GM19452 (cell line): ENCODE measurements around the gene MRGPRE.
"Not testable (repeated sequence)": the region's sequence is repeated elsewhere in the genome, so short reads cannot be mapped to it uniquely, and the experiment has no call there.

Experiments
- ATAC-seq: cut with Tn5 transposase; IDR thresholded peaks from one replicate; pipeline ENCODE4 v1.9.1; 2021; ENCODE audit not compliant: unreplicated experiment

MRGPRE gene, protein sequence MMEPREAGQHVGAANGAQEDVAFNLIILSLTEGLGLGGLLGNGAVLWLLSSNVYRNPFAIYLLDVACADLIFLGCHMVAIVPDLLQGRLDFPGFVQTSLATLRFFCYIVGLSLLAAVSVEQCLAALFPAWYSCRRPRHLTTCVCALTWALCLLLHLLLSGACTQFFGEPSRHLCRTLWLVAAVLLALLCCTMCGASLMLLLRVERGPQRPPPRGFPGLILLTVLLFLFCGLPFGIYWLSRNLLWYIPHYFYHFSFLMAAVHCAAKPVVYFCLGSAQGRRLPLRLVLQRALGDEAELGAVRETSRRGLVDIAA

DNA sequence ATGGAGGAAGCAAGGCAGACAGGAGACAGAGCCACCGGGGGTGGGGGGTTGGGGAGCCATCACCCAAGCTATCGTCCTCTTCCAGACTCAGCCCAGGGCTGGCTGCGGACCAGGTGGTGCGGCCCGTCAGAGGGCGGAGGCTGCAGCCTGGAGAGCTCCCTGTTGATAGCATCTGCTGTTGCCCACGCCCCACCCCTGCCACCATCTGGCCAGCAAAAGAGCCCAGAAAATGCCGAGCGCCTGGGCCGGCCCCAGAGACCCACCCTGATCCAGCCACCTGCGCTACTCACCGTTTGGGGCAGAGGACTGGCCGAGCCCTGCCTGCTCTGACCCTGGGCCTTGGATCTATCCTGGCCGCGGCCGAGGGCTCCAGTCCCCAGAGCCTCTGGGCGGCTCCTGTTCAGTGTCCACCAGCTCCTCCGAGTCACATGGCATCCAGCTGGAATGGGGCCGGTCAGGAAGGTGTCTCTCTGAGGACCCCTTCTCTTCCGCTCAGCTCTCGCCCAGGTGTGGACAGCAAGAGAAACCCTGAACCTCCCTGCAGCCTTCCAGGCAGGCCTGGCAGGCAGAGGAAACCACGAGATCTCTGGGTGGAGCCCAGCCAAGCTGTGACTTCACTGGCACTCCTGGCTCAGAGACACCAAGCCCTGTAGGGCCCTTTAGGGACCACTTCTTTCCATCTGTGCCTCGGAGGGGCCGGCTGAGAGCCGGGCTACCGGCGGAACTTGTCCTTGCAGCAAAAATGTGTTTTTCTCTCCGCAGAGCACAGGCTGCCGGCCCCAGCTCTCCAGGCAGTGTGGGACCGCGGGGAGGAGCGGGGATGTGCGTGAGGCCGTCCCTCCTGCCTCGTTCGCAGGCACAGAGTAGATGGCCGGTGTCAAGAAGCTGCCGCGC is at the start of gene MRGPRE:
Gene MRGPRE, minus strand, starts transcription at position 567 of the 894 bp plus-strand sequence. CDS start 3,618 bp downstream, outside the sequence.
- ATAC-seq = no peak

DNA sequence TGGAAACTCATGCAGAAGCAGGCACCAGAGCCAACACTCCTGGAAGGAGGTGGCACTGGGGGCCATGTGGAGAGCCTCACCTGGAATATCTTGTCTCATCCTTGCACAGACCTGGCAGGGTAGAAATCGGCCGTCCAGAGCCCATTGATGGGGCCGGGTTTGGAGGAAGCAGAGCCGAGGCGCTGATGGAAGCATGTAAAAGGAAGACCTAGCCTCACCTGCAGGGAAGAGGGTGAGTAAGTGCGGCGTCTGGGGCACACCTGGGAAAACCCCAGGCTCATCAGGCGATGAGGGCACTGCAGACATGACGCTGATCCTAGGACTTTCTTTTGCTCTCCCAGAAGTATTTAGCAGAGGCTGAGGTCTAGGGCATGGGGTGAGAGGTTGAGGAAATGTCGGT is 48.9 kb upstream of the MRGPRE start:
- ATAC-seq = not testable (repeated sequence)

DNA sequence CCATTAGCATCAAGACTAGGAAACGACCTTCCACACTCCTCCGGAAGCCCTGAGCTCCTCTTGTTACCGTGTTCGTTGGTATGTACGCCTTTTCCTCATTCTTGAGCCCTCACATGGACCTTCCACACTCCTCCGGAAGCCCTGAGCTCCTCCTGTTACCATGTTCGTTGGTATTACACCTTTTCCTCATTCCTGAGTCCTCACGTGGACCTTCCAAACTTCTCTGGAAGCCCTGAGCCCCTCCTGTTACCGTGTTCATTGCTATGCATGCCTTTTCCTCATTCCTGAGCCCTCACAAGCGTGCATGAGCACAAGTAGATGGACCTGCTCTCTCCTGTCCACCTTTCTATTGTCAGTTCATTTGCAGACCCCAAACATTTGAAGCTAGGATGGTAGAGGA is 48.4 kb upstream of the MRGPRE start:
- not testable (repeated sequence) for ATAC-seq

DNA sequence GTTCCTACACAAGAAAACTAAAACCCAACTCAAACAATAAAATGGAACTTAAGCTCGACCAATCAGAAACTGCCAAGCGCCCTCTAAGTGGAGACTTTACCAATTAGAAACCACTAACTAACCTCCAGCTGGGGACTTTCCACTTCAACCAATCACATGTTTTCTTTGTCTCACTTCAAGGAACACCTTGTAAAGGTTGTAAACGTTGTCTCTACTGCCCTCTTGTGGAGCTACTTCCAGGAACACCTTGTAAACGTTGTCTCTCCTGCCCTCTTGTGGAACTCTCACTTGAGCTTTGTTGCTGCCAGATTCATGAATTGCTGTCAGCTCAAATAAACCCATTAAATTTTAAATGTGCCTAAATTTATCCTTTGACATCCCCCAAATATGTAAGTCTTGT is 46.7 kb upstream of the MRGPRE start:
- ATAC-seq = not testable (repeated sequence)

DNA sequence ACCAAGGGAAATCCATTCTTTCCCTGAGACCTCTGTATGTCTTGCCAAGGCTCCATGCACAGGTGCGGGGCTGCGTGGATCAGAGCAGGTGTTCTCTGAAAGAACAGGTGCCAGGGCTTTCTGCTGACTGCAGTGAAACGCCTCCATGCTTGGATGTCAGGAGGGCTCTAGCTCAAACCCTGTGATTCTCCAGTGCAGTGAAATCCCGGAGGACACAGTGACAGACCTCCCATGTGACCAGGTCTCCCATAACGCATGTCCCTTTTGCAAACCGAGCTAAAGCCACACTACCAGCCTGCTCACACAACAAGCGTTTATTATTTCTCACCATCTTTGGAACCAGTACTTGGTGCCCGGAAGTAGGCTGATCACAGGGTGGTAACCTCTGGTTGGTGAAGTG is 41.4 kb upstream of the MRGPRE start:
- not testable (repeated sequence) for ATAC-seq

DNA sequence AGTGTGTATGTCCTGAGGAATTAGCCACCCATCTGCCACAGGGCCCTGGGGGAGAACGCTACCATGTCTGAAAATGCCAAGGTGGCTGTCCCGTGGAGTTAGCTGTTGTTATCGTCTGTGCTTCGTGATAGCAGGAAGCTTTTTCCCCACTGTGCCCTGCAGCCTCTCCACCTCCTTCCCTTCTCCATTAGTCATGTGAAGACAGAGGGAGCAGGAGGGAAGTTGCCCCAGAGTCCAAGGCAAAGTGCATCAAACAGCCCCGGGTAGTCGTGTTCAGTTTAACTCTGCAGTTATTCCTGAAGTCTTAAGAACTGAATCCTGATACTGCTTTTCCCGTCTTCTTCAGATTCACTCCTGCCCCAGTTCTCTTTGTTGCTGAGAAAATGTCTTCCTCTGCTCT is 30.3 kb upstream of the MRGPRE start:
- ATAC-seq = not testable (repeated sequence)

DNA sequence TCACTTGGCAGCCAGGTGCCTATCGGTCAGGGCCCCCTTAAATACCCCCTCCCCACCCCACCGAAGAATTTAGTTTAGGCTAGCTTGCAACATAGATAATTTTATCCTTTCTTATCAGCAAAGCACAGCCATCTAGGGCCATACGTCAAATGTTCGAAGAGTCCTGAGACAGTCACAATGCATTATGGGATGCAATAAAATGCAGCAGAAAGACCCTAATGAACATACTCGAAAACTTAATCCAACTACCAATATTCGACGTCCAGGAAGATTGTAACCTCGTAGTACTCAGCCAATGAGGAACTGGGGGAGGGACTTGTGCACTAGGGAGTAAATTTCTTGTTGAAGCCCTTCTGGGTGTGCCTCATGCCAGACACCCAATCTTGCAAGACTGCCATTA is 29.6 kb upstream of the MRGPRE start:
- ATAC-seq = not testable (repeated sequence)

DNA sequence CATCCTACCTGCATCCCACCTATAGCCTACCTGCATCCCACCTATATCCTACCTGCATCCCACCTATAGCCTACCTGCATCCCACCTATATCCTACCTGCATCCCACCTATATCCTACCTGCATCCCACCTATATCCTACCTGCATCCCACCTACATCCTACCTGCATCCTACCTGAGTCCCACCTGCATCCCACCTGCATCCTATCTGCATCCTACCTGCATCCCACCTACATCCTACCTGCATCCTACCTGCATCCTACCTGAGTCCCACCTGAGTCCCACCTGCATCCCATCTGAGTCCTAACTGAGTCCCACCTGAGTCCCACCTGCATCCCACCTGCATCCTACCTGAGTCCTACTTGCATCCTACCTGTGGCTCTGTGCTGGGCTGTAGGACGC is 25.3 kb upstream of the MRGPRE start:
- not testable (repeated sequence) for ATAC-seq

DNA sequence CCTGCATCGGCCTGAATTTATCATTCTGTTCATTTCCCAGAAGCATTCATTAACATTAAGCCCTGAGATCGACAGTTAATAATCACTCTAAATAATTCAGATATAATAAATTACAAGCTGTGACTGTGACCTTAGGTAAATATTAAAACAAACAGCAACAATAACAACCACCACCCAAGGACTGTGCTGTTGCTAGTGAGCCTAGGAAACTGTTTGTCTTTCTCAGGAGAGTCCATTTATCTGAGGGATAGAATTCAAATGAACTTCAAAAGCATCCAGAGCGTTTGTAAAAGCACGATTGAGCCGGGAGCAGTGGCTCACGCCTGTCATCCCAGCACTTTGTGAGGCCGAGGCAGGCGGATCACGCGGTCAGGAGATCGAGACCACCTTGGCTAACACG is 23.0 kb upstream of the MRGPRE start:
- ATAC-seq = not testable (repeated sequence)

DNA sequence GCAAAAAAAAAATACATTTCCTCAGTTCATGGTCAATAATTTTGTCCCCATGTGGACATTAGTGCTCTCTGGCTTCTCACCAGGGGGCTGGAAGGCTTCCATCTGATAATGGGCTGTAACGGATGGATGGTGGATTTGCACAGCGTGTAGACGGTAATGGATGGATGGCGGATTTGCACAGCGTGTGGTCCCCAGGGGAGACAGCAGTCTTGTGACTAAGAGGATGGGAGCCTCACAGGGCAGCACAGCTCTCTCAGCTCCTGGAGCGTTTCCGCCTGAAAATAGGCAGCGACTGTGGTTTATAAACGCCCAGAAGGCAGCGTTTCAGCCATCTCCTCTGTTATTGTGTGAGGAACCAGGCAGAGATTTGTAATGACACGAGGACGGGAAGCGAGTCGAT is 22.6 kb upstream of the MRGPRE start:
- not testable (repeated sequence) for ATAC-seq

DNA sequence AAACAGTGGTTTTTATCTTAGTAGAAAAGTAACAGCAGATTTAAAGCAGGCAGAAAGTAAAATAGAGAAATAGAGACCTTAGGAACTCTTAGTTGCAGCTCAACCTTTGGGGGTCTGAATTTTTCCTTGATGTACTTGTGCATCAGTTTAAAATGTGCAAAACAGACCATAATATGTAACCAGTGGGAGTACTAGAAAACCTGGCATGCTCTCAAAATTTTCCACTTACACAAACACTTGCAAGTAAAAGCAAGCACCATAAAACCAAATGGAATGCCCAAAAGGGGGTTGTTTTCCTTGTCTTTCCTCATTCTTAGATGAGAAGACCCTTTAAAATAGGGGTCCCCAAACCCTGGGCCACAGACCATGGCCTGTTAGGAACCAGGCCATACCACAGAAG is 12.9 kb upstream of the MRGPRE start:
- no peak for ATAC-seq

DNA sequence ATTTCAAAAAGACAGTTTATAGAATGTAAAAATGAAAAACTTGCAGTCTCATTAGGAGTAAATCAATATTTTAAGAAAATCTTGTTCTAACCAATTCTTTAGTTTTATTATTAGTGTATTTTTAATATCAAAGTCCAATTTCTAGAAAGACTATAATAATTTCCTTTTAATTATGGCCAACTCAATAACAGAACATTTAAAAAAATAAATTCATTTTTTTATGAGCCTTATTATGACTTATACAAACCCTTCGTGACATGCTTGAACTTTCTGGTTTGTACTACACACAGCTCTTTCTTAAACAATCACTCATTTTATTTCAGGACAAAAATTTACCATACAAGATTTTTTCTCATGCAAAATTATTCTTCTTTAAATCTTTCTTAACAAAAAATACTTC is 11.7 kb upstream of the MRGPRE start:
- no peak for ATAC-seq

DNA sequence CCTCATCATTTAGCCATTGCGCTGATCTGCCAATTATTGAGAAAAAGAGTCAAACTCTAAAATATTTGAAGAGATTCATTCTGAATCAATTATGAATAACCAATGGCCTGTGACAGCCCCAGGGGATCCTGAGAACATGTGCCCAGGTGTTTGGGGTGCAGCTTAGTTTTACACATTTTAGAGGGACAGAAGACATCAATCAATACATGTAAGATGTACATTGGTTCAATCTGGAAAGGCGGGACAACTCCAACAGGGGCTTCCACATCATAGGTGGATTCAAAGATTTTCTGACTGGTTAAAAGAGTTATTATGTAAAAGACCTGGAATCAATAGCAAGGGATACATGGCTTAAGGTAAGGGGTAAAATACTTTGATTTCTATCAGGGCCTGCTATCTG is 4.9 kb upstream of the MRGPRE start:
- no peak for ATAC-seq

DNA sequence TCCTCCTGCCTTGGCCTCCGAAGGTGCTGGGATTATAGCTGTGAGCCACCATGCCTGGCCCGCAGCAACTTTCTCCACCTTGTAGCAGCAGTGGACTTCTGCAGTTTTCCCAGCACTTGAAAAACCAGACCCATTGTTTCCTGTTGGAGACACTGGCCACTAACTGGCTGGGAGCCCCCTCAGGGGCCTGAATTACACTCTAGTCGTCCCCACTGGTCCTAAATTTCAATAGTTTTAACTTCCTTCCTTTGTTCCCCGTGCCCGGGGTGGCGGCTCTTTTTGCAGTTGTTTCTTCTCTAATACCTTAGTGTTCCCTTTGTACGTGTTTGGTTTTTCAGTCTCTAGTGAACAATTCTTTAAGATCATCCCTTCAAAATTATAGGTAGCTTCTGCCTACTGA is 2.6 kb upstream of the MRGPRE start:
- no peak for ATAC-seq

DNA sequence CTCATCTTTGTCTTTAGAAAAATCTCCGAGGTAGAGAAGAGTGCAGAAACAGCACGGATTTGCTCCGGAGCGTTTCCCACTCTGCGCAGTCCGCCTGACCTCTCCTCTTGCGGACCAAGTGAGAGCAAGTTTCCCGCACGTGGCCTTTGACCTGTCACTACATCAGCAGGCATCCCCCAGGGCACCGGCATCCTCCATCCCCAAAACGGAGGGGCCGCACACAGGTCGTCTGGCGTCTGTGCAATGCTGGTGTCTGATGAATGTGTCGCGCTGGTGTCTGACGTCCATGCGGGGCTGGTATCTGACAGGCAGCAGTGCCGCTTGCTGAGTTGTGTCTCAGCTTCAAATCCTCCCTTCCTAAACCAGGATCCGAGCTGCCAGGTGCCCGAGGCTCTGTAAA is 739 bp upstream of the MRGPRE start:
- ATAC-seq = no peak

DNA sequence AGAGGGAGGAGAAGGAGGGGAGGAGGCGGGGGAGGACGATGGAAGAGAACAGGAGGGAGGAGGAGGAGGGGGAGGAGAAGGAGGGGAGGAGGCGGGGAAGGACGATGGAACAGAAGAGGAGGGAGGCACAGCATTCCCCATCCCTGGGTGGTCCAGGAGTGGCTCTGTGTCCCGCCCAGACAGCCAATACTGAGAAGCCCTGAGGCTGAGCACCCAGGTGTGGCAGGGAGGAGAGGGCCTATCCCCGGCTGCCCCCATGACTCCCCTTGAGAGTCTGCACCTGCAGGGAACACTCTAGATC is 717 bp downstream of the MRGPRE start:
- ATAC-seq = no peak

DNA sequence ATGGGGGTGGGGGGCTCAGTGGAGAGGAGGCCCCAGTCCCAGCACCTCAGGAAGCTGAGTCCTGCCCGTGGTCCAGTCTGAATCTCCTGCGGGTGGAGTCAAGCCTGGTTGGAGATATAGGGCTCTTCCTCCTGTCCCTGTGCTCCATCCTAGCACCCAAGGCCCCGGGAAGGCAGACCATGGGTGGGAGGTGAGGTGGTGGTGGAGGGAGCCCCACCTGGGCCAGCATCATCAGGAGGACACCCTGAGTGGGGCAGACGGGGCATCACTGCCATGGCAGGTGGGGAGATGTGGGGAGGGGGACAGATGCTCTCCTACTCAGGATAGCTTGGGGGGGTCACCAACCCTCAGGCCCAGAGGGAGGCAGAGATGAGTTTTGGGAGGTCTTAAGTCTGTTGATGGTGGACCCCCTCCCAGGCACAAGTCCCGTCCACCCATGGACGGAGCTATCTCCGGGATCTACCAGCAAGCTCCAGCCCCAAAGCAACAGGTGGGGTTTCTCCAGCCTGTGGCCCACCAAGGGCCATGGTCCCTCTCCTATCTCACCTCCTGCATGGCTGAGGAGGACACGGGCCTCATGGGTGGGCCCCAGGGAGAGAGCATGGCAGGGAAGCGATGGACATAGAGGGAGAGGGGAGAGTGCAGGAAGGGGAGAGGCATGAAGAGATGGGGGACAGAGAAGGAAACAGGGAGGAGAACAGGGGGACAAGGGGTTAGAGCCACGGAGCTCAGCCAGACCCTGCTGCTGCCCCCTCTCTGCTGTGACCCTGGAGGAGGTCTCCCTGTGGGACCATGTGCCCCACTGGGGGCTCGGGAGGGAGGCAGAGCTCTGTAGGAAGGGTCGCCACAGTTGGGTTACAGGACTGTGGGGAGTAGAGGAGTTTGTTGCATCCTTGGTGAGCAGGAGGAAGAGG is 1.3 kb downstream of the MRGPRE start:
- ATAC-seq = no peak

DNA sequence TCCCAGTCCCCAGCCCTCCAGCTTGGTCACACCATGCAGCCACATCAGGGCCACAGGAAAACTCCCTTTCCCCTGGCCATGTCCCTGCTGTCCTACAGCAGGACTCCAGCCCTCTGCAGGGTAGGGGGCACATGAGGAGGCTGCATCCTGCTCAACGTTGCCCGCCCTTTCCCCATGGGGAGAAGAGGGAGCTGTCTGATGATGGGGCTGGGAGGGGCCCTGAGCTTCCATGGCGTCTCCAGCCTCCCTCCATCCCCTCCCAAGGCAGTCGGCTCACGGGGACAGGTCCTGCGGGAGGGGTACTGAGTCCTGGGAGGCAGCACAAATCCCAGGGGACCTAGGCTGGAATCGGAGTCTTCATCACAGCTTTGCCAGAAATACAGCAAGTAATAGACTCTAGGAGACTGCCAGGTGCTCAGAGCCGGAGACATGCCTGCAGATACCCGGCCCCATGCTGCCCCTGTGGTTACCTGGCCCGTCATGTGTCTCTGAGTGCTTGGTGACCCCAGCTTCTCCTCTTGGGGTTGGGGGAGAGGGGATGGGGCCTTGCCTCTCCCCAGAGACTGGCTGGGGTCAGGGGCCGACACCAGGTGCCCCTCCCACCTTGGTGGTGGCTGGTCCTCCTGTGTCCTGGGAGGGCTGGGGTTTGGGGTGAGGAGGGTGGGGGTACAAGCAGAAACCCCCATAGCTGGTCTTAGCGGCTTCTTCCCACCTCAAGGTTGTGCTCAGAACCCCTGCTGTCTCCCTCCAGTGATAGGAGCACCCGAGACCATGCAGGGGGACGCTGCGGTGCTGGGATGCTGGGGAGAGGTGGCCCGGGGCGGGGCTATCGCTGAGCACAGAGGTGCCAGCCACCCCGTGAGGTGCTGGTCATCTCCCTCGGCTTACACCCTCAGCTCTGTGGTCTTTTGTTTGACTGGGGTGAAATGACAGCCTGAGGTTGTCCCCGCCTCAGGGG is 2.3 kb downstream of the MRGPRE start:
- ATAC-seq = no peak

DNA sequence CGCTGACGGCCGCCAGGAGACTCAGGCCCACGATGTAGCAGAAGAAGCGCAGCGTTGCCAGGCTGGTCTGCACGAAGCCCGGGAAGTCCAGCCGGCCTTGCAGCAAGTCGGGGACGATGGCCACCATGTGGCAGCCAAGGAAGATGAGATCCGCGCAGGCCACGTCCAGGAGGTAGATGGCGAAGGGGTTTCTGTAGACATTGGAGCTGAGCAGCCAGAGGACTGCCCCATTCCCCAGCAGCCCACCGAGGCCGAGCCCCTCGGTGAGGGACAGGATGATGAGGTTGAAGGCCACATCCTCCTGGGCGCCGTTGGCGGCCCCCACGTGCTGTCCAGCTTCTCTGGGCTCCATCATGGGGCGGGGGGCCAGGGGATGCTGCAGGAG is 3.8 kb downstream of the MRGPRE start:
- ATAC-seq = no peak
